Effector CD4-positive, alpha-beta T cell (primary cell): ENCODE data around the gene ZNF365.
"Not testable (repeated sequence)": the region's sequence is repeated elsewhere in the genome, so short reads cannot be mapped to it uniquely, and the experiment has no call there.

Experiments used
- DNase-seq: peaks from one replicate; pipeline ENCODE4 v3.0.0-alpha.2; 2020
- total RNA-seq: gene quantifications from one replicate; lab custom pipeline; 2026; lab: John Stamatoyannopoulos, UW

The ZNF365 gene, protein sequence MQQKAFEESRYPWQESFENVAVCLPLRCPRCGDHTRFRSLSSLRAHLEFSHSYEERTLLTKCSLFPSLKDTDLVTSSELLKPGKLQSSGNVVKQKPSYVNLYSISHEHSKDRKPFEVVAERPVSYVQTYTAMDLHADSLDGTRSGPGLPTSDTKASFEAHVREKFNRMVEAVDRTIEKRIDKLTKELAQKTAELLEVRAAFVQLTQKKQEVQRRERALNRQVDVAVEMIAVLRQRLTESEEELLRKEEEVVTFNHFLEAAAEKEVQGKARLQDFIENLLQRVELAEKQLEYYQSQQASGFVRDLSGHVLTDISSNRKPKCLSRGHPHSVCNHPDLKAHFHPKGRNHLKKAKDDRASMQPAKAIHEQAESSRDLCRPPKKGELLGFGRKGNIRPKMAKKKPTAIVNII
- total RNA-seq, result 4.3 reads per million, percentile 17 among the genes with 10 or more reads in this experiment

DNA sequence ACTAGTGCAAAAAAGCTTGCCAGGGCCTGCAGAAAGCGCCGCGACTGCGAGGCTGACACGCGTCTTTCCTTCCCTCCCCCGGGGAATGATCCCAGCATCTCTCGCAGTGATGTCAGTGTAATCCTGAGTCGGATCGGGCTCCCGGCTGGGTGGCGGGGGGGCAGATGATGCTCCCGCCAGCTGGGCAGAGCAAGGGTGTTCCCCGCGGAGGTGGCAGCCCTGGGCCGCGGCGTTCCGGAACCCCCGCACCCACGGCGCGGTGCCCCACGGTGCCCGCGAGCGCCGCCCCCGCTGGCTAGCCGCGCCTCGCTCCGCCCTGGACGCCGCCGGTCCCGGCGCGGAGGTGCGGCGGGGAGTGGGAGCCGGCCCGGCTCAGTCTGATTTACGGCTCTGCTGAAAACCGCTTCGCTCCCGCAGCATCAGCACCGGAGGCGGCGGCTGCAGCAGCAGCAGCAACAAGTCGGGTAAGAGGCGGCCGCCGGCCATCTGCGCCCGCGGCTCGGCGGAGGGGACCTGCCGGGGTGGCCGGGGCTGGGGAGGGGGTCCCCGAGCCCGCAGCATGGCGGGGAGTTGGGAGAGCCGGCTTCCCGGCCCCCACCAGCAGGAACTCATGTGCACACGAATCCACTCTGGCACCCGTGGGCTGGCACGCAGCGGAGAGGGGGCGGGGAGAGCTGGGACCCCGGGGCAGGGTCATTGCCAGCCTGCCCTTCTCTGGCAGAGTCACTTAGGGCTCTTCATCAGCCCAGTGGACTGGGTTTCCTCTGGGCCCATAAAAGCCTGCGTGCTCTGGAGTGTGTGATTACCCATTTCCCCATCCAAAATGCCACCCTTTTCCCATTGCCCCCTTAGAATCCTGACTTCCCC is at the start of gene ZNF365:
Gene ZNF365, plus strand, starts transcription at position 375 of the 867 bp plus-strand sequence. CDS start 1,825 bp downstream, outside the sequence.
- DNase-seq, result peak; percentile 28

DNA sequence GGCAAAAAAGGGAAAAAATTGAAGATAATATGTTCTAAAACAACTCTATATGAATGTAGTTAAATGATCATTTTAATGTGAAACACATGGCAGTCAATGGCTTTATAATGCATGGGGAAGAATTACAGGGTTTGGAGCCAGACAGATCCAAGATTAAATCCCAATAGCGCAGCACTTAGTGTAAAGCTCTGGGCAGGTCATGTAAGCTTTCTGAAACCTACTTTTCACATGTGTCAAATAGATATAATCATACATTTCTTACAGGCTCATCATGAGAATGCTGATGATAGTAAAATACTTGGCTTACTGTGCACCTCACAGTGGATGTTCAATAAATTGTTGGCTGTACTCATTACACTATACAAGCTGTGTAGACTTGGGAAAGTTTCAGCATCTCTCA is 48.0 kb upstream of the ZNF365 start:
- DNase-seq, result no peak

DNA sequence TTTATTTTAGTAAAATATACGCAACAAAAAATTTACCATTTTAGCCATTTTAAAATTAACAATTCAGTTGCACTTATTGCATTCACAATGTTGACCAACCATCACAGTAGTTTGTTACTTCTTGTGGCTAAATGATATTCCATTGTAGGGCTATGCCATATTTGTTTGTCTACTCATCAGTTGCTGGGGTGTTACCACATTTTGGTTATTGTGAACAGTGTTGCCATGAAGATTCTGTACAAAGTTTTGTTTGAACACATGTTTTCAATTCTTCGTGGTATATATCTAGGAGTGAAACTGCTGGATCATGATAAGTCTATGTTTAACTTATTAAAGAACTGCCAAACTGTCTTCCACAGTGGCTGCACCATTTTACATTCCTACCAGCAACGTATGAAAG is 46.3 kb upstream of the ZNF365 start:
- no peak for DNase-seq

DNA sequence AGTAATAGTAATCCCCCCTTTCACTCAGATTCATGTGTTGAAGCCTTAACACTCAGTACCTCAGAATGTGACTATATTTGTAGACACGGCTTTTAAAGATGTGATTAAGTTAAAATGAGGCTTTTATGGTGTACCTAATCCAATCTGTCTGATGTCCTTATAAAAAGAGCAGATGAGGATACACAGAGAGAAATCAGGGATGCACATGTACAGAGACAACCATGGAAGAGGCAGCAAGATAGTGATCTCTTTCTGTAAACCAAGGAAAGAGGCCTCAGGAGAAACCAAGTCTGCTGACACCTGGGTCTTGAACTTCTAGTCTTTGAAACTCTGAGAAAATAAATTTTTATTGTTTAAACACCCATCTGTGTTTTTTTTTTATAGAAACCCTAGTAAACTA is 44.0 kb upstream of the ZNF365 start:
- no peak for DNase-seq

DNA sequence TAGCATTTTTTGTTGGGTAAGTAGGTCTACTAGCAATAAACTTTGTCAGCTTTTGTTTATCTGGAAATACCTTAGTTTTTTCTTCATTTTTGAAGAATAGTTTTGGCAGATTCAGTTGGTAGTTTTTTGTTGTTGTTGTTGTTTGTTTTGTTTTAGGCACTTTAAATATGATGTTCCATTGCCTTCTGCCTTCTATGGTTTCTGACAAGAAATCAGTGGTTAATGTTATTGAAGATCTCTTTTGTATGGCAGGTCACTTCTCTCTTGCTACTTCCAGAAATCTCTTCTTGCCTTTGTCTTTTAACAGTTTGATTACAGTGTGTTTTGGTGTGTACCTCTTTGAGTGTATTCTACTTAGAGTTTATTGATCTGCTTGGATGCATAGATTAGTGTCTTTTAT is 41.8 kb upstream of the ZNF365 start:
- no peak for DNase-seq

DNA sequence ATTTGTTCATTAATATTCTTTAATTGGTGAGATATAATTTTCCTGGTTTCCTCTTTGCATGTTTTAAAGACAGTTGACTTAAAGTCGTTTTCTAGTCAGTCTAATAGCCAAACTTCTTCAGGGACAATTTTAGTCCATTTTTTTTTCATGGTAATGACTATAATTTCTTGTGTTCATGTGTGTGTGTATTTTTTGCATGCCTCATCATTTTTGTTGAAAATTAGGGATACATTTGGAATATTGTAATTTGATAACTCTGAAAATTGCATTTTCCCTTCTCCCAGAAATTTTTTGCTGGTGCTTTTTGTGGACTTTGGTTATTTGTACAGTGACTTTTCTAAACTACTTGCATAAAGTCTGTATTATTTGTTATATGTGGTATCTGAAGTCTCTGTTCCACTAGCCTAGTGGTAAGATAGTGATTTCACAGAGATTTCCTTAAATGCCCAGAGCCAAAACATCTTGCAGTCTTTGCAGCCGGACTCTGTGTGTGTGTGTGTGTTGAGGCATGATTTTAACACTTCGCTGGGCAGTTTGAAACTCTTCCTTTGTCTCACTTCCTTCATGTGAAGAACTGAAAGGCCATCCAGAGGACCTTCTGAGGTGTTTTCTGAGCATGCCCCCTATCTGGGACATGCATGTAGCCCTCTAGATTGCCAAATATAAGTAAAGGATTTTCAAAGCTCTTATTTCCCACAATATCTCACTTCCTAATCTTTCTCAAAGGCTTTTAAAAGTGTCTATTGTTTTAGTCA is 40.9 kb upstream of the ZNF365 start:
- no peak for DNase-seq

DNA sequence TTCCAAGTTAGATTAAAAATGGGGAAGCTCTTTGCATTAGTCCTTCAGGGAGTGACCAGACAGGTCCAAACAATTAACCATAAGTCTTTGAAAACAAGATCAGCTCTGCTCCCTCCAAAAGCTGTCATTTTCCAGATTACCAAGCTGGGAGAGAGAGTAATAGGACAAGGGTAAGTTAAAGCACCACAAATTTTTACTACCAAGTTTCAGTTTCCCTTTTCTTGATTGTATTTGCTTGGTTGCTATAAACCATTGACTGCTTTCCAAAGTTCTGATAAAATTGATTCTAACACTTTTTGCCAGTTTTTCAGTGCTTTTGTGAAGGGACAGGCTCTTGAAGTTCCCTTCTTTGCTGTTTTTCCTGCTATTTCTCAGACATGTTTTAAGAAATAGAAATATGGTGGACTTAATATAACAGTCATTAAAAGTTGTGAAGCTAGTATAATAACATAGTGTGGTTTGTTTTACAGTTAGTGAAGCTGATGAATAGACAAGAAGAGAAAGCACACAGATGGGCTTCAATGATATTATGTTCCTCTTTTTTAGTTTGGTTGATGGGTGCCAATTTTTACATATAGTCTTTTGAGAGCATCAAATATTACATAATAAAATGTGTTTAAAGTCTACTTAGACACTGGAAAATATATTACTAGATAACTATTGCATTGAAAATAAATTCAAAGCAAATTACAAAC is 40.0 kb upstream of the ZNF365 start:
- DNase-seq, result no peak

DNA sequence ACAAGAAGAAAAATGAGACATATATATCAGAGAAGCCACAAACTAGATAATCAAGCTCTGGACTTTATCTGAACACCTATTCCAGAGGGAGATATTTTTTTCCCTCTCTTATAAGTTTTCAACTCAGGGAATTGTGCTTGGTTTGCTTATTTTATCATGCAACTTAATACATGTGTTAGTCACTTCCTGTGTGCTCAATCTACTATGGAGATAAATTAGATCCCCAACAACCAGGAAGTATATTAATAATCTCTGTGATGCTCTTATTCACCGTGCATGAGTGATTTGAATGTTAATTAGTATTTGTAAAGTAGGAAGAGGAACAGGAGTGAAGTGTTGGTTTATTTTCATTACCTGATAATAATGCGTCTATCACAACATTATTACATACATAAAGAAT is 38.8 kb upstream of the ZNF365 start:
- DNase-seq, result no peak

DNA sequence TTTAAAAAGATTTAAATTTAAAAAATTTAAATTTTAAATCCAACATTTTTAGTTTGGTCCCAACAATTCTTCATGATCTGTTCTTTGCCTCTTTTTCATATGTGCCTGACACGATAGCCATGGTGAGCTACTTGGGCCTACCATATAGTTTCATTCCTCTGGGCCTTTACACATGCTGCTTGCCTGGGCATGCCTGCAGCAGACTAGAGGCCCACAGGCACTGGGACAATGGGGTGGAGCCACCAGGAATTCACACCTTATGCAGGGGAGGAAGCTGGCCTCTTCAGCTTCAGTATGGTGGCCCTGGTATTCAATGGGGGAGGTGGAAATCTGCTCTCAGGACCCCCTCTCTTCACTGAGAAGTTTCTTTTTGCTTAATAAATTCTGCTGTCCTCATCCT is 37.8 kb upstream of the ZNF365 start:
- no peak for DNase-seq

DNA sequence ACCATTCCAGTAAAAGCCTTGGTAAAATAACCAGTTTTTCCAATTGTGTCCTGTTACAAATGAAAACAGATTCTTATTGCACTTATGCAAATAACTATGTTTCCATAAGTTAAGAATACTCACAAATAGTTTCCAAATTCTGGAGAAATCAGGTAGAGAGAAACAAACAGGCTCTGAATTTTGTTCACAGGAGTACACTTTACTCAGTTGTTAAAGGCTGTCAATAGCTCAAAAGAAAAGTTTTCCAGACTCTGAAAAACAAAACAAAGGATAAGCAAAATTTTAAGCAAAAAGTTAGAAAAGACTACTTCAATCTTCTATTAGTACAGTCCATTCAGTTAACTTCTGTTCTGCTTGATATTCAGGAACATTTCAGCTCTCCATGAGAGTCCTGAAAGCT is 32.8 kb upstream of the ZNF365 start:
- no peak for DNase-seq

DNA sequence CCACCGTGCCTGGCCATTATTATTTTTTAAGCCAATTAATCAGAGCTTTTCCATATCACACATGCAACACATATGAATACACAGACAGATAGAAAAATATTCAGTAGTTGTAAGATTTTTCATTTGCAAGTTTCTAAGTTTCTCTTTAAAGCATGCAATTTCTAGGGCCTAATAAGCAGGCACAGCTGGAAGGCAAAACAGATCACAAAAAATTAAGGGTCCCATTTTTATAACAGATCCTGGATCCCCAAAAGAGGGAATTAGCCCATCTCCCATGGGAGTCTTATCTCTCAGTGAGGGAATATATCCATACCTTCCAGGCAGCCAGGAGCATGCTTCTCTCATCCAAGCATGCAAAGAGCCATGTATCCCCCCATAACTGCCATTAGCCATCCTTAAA is 31.2 kb upstream of the ZNF365 start:
- no peak for DNase-seq

DNA sequence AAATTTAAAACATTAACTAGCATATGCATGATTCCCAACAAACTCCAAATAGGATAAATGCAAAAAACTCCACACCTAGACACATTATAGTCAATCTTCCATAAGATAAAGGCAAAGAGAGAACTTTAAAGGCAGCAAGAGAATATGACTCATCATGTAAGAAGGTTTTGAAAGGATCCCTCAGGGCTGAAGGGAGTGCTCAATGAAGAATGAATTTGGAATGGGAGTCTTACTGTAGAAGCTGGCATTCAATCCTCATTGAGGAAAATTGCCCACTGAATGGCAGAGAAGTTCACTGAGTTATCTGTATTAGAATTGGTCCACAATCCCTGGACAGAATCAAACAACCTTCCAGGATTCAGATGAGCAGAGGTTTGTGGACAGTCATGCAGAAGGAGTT is 26.1 kb upstream of the ZNF365 start:
- DNase-seq, result no peak

DNA sequence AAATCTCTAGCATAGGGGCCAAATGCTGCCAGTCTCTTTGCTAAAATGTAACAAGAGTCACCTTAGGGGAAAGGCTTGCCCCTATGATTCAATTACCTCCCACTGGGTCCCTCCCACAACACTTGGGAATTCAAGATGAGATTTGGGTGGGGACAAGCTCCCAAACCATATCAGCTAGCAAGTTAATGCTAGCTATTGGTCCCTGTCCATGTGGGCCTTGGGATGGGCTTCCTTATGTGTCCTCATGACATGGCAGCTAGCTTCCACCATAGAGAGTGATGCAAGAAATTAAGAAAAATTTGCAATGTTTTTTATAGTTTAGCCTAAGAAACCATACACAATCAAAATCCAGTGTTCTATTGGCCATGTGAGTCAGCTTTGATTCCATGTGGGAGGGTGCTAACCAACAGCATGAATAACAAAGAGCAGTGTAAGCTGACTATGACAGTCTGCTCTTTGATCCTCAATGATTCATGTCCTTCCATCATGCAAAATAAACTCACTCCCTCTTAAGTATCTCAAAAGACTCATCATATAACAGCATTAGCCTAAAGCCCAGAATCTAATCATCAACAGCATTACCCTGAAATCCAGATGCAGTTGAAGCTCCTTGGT is 21.7 kb upstream of the ZNF365 start:
- DNase-seq, result no peak

DNA sequence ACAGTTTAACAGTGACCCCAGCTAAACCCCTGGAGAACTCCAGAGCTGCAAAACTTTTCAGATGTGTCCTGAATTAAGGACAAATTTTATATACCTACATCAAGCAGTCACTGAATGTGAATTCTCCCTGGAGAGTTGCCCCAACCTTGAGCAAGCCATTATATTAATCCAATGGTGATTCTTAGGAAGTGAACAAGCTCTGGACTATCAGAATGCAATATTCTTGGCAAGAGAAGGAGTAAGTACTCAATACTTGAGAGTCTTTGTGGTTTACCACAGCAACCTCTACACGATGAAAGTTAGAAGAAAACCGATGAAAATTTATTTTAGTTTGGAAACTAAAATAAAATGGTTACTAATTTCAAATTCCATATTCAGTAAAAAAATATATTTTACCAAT is 19.3 kb upstream of the ZNF365 start:
- no peak for DNase-seq

DNA sequence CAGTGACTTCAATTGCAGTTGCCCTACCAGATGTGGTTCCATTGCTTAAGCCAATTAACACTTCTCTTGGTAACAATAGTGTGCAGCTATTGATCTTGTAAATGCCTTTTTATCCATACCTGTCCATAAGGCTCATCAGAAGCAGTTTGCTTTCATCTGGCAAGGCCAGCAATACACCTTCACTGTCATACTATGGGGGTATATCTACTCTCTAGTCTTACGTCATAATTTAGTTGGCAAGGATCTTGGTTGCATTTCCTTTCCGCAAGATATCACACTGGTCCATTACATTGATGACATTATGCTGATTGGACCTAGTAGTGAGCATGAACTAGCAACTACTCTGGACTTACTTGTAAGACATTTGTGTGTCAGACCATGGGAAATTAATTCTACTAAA is 17.7 kb upstream of the ZNF365 start:
- no peak for DNase-seq

DNA sequence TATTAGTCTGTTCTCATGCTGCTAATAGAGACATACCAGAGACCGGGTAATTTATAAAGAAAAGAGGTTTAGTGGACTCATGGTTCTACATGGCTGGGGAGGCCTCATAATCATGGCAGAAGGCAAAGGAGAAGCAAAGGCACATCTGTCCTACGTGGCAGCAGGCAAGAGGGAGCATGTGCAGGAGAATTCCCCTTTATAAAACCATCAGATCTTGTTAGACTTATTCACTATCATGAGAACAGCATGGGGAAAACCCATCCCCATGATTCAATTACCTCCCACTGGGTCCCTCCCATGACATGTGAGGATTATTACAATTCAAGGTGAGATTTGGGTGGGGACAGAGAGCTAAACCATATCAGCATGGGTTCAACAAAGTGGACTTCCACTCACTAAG is 16.0 kb upstream of the ZNF365 start:
- not testable (repeated sequence) for DNase-seq

DNA sequence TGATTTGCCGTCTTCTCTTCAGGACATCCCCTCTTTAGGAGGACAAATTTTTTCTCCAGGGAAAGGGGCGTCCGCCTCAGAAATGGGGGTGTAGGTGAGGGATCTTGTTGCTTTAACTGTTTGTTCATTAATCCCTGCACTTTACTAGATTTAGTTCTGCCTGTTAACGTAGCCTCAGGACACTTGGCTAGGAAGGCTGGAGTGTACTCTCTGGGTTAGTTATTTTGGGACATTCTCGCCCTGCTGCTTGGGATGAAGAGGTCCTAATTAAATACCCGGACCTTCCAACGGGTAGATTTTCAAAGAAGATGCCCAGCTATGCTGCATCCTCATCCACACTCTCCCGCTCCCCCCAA is 552 bp upstream of the ZNF365 start:
- no peak for DNase-seq

DNA sequence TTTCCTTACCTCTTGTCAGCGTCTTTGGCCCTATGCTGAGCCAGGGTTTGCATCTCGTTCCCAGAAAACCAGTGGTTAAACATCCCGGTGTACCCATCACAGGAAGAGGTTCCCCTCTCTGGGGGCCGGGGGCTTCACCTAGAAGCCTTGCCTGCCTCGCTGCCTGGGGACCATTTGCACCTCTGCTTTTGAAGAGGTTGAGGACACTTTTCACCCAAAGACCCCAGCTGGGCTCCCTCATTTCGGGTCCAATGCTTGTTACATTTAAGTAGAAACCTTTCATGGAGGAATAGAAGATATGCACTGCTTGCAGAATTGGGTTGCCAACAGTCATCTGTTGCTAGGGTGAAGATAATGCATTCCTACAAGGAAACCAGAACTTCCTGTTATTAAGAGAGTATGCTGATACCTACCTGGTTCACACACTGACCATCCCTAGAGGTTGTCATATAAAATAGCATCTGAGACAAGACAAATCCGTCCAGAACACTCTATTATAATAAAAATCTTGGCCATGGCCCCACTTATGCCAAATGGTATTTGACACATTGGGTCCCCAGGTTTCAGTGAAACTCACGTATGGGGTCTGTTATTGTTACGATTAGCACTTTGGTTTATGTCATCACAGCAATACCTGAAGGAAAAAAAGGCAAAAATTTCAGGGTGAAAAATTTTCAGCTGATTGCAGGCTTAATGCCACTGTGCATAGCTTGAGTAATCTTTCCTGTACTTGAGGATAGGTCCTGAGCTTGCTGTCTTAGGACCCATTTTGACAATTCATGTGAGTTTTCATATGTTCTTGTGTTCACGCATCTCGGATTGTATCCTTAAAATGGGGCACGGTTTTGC is 917 bp downstream of the ZNF365 start:
- no peak for DNase-seq

DNA sequence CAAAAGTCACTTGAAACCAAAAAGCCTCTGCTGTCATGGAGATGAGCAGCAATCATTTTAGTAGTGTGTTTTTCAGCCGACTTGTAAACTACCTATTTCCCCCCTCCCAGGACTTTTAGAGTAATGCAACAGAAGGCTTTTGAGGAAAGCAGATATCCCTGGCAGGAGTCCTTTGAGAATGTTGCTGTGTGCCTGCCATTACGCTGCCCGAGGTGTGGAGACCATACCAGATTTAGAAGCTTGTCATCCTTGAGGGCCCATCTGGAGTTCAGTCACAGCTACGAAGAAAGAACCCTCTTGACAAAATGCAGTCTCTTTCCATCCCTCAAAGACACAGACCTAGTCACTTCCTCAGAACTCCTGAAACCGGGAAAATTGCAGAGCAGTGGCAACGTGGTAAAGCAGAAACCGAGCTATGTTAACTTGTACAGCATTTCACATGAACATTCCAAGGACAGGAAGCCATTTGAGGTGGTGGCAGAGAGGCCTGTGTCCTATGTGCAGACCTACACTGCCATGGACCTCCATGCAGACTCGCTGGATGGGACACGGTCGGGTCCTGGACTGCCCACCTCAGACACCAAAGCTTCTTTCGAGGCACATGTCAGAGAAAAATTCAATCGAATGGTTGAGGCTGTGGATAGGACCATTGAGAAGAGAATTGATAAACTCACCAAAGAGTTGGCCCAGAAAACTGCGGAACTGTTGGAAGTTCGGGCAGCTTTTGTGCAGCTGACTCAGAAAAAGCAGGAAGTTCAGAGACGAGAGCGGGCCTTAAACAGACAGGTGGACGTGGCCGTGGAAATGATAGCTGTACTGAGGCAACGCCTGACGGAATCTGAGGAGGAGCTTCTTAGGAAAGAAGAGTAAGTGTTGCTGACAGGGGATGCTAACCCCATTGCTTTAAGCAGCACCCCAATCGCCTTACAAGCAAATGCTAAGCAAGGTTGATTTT is 2.2 kb downstream of the ZNF365 start:
- DNase-seq, result no peak

DNA sequence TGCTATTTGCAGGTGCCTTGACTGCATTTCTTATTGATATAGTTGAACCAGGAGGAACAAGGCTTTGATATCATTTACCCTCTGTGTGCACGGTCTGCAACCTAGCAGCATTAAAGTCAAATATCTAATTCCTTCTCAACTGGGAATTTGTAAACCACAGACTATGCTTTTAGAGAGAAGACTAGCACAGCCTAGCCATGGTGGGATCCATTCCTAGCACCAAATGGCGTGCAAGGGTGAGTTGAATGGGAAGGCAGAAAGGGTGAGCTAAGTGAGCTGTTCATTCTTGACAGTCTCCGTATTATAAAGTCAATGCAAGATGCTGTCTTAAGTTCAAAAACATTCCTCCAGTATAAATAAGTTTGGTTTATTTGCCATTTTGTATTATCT is 2.9 kb downstream of the ZNF365 start:
- DNase-seq, result no peak
